IPS-18c (cell line): ENCODE data around the gene GARNL3.

Experiments
- H3K4me3 ChIP-seq: 2 replicates; pipeline ENCODE4 v1.7.0; 2013; ENCODE audit warnings: low read depth, mild to moderate bottlenecking, low read length, moderate library complexity; ENCODE audit not compliant: insufficient read depth
- H3K9me3 ChIP-seq: one replicate; pipeline ENCODE4 v1.6.1; 2013; ENCODE audit warnings: mild to moderate bottlenecking, low read length, moderate library complexity; ENCODE audit not compliant: control insufficient read depth, insufficient read depth

Gene GARNL3

DNA sequence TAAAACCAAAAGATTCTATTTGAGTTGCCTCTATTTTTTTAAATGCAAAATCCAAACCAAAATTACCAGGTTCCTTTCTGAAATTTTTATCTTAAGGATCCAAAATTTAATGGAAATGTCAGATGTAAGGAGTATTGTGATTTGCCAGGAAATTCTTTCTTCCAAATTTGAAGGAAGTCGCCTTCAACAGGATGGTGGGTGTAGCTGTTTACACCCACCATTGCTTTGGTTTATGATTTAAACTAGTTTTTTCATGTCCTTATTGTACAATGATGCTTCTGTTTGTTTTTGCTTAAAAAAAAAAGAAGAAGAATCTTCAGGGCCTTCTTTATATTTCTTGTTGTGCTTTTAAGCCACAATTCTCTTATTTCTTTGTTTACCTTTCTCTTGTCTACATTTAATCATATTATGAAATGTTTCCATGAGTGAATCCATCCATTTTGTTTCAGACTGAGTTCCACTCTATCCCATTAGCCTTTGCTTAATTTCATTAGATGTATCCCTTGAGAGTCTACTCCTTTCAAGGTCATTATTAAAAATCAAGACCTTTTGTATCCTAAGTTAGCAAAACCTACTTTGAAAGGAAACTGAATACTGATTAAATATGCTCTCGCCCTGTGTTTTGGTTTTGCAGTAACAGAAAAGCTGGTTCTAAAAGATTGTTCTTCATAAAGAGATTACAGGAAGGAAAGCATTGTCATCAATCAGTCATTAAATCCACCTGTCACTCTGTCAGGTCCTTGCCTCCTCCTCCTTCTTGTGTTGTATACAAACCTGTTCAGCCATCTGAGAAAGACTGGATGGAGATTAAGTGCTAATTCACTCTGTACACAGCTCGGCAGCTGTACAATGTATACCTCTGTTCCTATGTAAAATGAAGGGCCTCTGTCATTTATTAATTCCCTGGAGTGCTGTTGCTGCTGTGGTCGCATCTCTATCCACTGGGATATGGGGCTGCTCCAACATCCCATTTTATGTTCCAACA is 86.9 kb downstream of the GARNL3 start:
- Histone ChIP-seq H3K9me3 (no peaks in the 10 kb centered on the region), H3K4me3 (no peak overlapping the region)

DNA sequence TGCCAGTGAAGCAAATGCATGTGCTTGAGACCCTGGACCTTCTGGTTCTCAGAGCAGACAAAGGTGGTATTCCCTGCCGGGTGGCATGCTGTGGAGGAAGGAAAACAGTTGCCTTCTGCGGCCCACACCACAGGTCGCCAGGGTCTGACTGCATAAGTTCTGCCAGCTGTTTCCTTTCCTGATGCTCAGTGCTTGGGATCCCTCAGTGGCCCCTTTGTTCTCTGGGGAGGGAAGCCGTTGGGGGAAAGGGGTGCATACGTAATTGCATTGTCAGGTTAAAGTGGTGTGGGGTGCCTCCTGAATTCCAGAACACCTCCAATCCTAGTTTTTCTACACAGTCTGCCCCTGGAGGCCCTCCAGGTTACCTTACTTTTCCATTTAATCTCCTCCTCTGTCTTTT is 89.3 kb downstream of the GARNL3 start:
- no peaks in the 10 kb centered on the region for H3K9me3 ChIP-seq
- H3K4me3 ChIP-seq, result no peak overlapping the region

DNA sequence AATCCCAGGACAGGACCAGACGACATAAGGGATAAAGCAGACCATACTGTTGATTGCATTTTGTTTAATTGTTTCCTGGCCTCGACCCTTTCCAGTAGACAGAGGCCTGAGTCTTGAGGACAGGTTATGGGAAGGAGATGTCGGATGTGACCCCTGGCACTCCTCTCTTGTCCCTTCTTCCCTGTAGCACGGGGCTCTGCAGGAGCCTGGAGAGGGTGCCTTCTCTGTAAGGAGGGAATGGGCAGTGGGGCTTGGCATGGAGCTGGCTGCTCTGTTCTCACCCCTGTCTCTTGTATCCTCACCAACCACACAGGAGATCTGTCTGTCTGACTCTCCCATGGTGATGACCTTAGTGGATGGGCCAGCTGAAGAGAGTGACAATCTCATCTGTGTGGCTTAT is 92.3 kb downstream of the GARNL3 start:
- Histone ChIP-seq H3K9me3 (no peaks in the 10 kb centered on the region), H3K4me3 (no peak overlapping the region)

- Histone ChIP-seq H3K4me3 (no peak overlapping the region), H3K9me3 (no peaks in the 10 kb centered on the region)
Measured at GRCh38 chr9:127358023-127358535, 93.5 kb downstream of the GARNL3 start.

DNA sequence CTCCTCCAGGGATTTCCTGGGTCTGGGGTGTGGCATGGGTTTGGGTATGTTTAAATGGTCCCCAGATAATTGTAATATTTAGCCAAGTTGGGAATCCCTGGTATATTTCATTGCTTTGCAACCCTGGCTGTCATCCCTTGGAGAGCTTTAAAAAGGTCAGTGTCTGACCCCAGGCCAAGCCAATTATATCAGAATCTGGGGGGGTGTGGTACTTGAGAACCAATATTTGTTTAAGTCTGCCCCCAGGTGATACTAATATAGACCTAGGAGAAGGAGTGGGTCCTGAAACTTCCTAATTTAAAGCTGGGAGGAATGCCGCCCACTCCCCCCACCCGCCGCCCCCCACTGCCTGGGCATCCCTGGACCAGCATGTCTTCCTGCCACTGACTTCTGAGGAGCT is 94.2 kb downstream of the GARNL3 start:
- H3K4me3 ChIP-seq, result no peak overlapping the region
- H3K9me3 ChIP-seq, result no peaks in the 10 kb centered on the region

GRCh38 chr9:127360250-127360649 is 95.7 kb downstream of the GARNL3 start:
- no peak overlapping the region for H3K4me3 ChIP-seq

DNA sequence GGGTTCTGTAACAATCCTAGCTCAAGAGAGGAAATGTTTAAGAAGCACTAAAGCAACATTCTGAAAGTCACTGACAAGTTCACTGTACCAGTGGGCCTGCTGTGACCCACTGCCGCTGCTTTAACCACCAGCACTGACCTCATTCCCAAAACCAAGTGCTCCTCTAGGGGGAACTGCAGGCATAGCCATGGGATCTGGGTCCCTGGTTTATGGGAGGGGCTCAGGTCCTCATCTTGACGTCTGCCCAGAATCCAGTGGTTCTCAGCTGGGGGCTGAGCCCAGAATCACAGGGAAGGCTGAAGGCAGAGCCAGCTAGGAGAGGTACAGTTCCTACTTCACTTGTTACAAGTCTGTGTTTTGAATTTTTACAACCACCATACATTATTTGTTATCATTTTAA is 96.3 kb downstream of the GARNL3 start:
- Histone ChIP-seq H3K4me3 (no peak overlapping the region), H3K9me3 (no peaks in the 10 kb centered on the region)

More at GRCh38 chr9:127360250-127360649, 95.7 kb downstream of the GARNL3 start:
- no peaks in the 10 kb centered on the region for H3K9me3 ChIP-seq

DNA sequence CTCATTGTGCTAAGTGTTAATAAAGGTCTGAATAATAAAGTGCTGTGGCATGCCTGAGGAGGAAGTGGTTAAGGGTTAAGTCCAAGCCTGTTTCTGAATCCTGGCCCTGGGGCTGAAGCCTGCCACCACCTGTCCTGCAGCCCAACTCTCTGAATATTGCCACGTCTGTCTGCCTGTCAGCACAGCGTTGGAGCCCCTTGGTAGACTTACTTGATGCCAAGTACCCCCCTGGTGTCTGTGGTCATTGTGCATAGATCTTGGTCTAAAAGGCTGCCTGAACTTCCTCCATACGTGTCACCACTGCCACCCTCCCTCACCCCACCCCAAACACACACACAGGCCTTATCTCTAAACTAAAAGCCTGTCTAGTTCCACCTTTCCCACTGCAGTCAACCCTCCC is 97.0 kb downstream of the GARNL3 start:
- Histone ChIP-seq H3K4me3 (no peak overlapping the region), H3K9me3 (no peaks in the 10 kb centered on the region)

DNA sequence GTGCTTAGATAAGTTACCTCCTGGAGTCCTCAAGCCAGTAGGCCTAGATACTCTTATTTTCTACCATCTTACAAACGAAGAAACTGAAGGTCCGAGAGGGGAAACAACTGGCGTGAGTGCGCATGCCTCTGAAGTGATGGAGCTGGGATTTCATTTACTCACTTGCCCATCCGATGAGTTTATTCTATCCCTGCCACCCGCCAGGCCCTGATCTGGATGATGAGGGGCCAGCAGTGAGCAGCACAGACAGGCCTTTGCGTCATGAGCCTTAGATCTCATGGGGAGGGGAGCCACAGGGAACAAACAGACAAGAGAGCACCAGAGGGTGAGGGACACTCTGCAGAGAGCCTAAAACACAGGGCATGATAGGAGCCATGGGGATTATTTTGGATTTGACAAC is 98.3 kb downstream of the GARNL3 start:
- no peak overlapping the region for H3K4me3 ChIP-seq
- H3K9me3 ChIP-seq, result no peaks in the 10 kb centered on the region

DNA sequence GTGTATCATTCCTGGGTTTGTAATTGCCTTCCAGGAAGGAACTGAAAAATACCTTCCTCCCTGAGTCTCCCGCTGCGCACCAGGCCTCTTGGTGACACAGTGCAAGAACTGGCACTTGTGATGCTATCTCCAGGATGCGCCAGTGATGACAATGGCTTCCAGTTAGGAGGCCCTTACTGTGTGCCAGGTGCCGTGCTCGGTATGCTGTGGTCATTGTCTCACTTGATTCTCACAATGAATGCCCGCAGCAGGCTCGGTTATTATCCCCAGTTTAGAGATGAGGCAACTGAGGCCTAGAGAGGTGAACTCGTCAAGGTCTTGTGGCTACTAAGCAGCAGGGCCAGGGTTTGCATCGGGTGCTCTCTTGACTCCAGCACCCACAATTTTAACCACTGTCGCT is 100.9 kb downstream of the GARNL3 start:
- H3K9me3 ChIP-seq, result no peaks in the 10 kb centered on the region
- H3K4me3 ChIP-seq, result no peak overlapping the region

DNA sequence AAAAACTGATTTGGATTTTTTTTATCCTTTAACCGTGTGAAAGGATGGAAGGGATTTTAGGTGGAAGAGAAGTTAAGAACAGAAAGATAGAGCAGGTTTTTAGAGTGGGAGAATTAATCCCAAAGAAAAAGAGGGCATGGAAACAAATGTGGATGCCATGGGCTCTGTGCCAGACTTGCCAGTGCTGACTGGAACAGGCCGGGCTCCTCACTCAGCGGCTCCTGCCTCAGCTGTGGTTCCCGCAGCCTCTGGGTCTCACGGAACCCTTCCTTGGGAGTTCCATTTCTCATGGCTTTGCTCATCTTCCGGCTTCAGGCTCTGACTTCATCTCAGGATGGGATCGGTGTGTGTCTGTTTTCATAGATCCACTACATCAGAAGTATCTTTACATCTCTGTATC is 102.0 kb downstream of the GARNL3 start:
- H3K4me3 ChIP-seq, result no peak overlapping the region
- no peaks in the 10 kb centered on the region for H3K9me3 ChIP-seq

DNA sequence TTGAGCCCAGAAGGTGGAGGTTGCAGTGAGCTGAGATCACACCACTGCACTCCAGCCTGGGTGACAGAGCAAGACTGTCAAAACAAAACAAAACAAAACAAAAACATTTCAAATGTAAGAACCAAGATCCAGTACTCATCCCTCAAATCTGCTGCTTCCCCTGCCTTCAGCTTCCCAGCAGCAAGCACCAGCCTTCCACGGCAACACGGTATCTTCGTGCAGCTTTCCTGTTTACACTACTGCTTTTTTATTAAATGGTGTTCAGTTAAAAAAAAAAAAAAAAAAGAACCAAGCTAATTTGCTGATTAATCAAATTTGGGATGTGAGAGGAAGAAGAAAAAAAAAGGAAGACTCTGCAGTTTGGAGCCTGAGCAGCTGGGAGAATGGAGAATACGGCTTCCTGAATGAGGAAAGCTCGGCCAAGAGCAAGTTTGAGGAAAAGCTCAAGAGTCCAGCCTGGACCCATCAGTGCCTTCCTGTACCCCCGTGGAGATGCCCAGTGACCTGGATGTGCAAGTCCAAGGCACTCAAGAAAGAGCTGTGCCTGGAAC is 104.4 kb downstream of the GARNL3 start:
- Histone ChIP-seq H3K9me3 (no peaks in the 10 kb centered on the region), H3K4me3 (no peak overlapping the region)

- Histone ChIP-seq H3K9me3 (no peaks in the 10 kb centered on the region), H3K4me3 (no peak overlapping the region)
Measured at GRCh38 chr9:127369428-127369827, 104.9 kb downstream of the GARNL3 start.

DNA sequence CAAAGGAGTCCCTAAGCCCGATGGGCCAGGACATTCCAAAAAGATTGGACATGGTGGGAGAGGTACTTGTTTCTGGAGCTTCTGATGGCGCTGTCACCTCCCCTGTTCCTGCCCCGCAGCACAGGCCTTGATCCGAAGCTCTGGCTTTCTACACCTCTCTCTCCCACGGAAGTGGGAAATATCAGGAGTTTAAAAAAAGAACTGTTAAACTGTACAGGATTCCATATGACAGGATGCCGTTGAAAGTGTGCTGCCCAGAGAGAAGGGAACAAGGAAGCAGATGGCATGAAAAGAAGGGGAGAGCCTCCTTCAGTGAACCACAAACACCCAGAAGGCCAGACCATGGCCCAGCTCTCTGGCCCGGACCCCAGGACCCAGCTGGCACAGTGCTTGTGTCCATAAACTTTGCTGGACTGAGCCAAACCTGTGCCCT is 105.6 kb downstream of the GARNL3 start:
- Histone ChIP-seq H3K9me3 (no peaks in the 10 kb centered on the region), H3K4me3 (no peak overlapping the region)

GRCh38 chr9:127370672-127371648 is 106.4 kb downstream of the GARNL3 start:
- Histone ChIP-seq H3K9me3 (no peaks in the 10 kb centered on the region), H3K4me3 (no peak overlapping the region)

DNA sequence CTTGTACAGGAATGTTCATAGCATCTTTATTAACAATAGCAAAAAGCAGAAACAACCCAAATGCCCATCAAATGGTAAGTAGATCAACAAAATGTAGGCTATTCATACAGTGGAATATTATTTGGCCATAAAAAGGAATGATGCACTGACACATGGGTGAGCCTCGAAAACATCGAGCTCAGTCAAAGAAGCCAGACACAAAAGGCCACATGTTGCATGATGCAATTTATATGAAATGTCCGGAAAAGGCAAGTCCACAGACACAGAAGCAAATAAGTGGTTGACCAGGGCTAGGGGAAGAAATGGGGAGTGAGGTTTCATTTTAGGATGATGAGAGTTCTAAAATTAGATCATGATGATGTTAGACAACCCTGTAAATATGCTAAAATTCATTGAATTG is 115.9 kb downstream of the GARNL3 start:
- H3K4me3 ChIP-seq, result no peak overlapping the region
- no peaks in the 10 kb centered on the region for H3K9me3 ChIP-seq

DNA sequence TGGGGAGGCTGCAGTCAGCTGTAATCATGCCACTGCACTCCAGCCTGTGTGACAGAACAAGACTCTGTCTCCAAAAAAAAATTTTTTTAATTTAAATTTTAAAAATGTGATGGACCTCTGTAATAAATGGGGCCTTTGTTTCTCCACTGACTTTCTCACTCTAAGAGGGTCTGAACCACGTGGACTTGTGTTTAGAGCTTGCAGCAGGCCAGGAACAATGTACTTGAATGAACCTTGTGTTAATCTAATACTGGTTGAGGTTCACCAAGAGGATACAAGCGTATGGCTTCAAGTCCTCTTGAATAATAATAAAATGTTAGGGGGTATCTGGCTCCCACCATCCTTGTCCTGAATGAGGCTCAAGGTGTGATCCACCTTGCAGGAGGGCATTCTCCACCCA is 118.0 kb downstream of the GARNL3 start:
- Histone ChIP-seq H3K4me3 (no peak overlapping the region), H3K9me3 (no peaks in the 10 kb centered on the region)
